ENCODE results near the gene TLR7.

The TLR7 gene

GRCh38 chrX:12886545-12886944 lies 19.7 kb downstream of the TLR7 start:
- H3K27ac ChIP-seq, result no peak overlapping the region
- TF ChIP-seq CTCF (conservative IDR thresholded peaks at IDR 0.05; ENCODE audit: low read depth), result no peak
- ChIA-PET CTCF (no interaction called here), POLR2A (ENCODE audit: low non-redundant PET) (no interaction called here)
- no peak for DNase-seq (ENCODE audit: low spot score)

GRCh38 chrX:12887141-12887540 lies 20.3 kb downstream of the TLR7 start:
- ChIA-PET CTCF (interaction anchor here (0.7 kb wide), 1 partner anchor 66 kb away, joined by 3 read pairs; no protein-coding TSS in a partner anchor), POLR2A (ENCODE audit: low non-redundant PET) (no interaction called here)
- DNase-seq (ENCODE audit: low spot score), result no peak
- TF ChIP-seq CTCF (conservative IDR thresholded peaks at IDR 0.05; ENCODE audit: low read depth), result no peak
- H3K27ac ChIP-seq, result no peak overlapping the region

GRCh38 chrX:12887767-12888166 lies 20.9 kb downstream of the TLR7 start:
- ChIA-PET POLR2A (ENCODE audit: low non-redundant PET) (no interaction called here), CTCF (interaction anchor here (0.7 kb wide), 1 partner anchor 67 kb away, joined by 3 read pairs; no protein-coding TSS in a partner anchor)
- no peak overlapping the region for H3K27ac ChIP-seq
- DNase-seq (ENCODE audit: low spot score), result no peak
- TF ChIP-seq CTCF (conservative IDR thresholded peaks at IDR 0.05; ENCODE audit: low read depth), result no peak

- H3K27ac ChIP-seq, result no peak overlapping the region
- TF ChIP-seq CTCF (conservative IDR thresholded peaks at IDR 0.05; ENCODE audit: low read depth), result no peak
- CTCF ChIA-PET, result no interaction called here
- POLR2A ChIA-PET (ENCODE audit: low non-redundant PET), result no interaction called here
- no peak for DNase-seq (ENCODE audit: low spot score)
Observed at GRCh38 chrX:12890467-12890866, 23.6 kb downstream of the TLR7 start.

GRCh38 chrX:12891171-12891570 lies 24.3 kb downstream of the TLR7 start:
- no peak for DNase-seq (ENCODE audit: low spot score)
- ChIA-PET POLR2A (ENCODE audit: low non-redundant PET) (interaction anchor here (0.6 kb wide), 1 partner anchor 461 kb away, joined by 3 read pairs; no protein-coding TSS in a partner anchor), CTCF (no interaction called here)
- no peak overlapping the region for H3K27ac ChIP-seq
- no peak for TF ChIP-seq CTCF (conservative IDR thresholded peaks at IDR 0.05; ENCODE audit: low read depth)

GRCh38 chrX:12891915-12892506 lies 25.1 kb downstream of the TLR7 start:
- ChIA-PET POLR2A (ENCODE audit: low non-redundant PET) (interaction anchor here (0.6 kb wide), 1 partner anchor 461 kb away, joined by 3 read pairs; no protein-coding TSS in a partner anchor), CTCF (no interaction called here)
- no peak overlapping the region for H3K27ac ChIP-seq
- TF ChIP-seq CTCF (conservative IDR thresholded peaks at IDR 0.05; ENCODE audit: low read depth), result no peak
- DNase-seq (ENCODE audit: low spot score), result no peak

All from RWPE1 (cell line).